GM21529 (cell line): ENCODE data around the gene CRTC2.

ENCODE experiments used
- ATAC-seq: cut with Tn5 transposase; IDR thresholded peaks from one replicate; pipeline ENCODE4 v1.9.1; 2021; ENCODE audit not compliant: unreplicated experiment

The CRTC2 gene

DNA sequence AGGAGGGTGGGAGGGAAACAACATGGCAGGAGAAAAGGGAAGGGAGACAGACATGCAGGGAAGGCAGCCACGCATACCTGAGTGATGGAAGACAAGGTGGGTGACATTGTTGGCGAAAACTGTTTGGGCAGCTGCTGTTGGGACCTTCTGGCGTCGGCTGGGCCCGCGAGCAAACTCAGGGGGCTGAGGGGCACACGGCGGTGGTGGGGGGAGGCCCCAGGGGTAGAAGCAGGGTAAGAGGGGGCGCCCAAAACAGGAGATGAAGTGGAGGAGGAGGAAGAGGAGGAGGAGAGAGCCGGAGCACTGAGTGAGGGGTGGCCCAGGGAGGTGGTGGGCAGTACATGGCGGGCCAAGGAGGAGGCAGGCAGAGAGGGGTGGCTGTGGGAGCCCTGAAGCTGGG is 7.2 kb downstream of the CRTC2 start:
- ATAC-seq = no peak

DNA sequence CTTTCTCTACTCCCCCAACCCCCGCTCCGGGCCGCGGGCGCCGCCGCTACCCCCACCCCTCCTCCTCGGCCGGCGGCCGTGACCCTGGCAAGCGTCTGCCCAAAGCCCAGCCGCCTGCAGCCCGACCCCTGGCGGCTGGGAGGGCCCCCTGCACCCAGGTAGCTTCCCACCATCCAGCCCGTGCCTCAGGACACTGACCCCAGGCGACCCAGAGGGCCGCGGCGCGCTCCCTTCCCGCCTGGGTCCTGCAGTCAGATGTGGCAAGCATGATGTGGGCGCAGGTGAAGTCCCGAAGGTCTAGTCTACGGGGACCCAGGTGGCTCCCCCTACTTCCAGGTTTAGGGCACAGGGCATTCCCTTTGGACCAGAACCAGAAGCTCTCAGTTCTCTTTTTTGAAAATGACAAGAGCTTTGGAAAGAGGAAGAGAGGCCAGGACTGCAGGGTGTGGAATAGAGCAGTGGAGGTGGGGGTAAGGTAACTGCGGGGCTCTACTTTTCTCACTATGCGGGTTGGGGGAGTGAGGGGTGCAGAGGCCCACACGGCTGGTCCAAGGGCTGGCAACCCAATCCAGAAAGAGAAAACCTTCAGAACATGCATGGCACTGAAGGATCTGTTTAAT is 11.7 kb downstream of the CRTC2 start, which contains the start of gene DENND4B:
Gene DENND4B (minus strand): TSS at position 97 of the 620 bp plus-strand sequence. CDS start 2,344 bp downstream, outside the sequence.
- peak; percentile 66 for ATAC-seq

DNA sequence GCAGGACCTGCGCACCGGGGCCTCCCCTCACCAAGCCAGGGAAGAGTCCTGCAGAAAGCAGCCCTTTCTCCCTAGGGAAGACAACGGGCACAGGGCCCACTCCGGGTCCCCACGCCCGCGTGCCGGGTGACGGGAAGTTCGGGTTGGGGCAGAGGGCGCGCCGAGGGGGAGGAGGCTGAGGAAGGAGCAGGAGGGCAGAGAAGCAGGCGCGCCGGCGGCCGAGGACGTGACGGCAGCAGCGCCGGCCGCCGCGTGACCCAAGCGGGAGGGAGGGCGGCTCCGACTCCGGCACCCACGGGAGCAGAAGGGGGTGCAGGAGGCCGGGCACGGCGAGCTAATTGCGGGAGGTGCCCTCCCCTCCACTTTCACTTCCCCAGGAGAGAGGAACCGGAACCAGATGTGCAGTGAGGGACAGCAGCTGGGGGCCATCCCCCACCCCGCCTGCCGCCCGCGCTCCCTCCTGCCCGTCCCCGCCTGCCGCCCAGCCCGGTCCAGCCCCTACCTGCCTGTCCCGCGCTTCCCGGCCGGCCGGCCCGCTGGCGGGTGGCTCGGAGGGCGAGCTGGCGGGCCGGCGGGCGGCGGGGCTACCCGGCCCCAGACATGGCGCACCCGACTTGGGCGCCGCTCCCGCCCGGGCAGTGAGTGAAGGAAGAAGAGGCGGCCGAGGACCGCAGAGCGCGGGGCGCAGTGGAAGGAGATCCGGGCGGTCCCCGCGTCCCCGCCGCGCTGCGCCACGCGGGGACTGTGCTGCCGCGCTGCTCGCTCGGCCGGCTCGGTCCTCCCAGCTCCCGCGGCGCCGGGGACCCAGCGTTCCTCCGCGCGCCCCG is 12.4 kb downstream of the CRTC2 start:
- peak; percentile 62 for ATAC-seq

DNA sequence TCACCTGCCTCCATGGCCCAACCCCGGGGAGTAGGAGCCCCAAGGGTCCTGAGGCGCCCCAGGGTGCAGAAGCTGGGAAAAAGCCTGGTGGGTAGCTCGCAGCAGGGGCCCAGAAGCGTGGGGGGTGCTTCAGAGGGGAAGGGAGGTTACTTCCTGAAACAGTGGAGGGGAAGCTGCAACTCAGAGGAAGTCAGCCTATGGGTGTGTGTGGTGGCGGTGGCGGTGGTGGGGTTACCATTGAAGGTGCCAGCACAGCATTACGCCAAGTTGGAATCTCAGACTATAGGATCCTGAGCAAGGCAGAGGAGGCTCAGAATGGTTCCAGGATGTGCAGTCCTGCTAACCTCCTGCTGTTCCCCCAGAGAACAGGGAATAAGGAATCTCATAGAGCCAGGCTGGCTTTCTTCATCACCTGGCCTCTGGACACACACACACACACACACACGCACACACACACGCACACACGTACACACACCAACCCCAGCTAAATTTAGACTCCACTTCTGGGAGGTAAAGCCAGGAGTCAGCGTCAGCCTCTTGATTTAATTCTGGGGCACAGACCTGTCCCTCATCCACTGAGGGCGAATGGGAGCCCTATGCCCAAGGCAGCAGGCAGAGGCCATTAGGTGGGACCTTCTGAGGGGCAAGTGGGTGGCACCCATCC is 13.1 kb downstream of the CRTC2 start:
- ATAC-seq = no peak

DNA sequence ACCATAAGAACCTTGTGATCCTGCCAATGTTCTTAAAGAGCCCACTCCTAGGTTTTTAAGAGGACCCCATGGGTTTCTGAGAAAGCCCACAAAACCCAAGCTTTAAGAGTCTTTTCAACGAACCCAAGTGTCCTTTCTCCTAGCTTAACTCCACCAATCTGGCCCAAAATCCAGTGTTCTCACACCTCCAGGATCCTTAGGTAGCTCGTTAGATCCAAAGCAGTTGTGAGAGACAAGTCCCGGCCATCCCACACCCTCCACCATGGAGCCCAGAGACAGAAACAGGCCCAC is 13.6 kb downstream of the CRTC2 start:
- no peak for ATAC-seq

DNA sequence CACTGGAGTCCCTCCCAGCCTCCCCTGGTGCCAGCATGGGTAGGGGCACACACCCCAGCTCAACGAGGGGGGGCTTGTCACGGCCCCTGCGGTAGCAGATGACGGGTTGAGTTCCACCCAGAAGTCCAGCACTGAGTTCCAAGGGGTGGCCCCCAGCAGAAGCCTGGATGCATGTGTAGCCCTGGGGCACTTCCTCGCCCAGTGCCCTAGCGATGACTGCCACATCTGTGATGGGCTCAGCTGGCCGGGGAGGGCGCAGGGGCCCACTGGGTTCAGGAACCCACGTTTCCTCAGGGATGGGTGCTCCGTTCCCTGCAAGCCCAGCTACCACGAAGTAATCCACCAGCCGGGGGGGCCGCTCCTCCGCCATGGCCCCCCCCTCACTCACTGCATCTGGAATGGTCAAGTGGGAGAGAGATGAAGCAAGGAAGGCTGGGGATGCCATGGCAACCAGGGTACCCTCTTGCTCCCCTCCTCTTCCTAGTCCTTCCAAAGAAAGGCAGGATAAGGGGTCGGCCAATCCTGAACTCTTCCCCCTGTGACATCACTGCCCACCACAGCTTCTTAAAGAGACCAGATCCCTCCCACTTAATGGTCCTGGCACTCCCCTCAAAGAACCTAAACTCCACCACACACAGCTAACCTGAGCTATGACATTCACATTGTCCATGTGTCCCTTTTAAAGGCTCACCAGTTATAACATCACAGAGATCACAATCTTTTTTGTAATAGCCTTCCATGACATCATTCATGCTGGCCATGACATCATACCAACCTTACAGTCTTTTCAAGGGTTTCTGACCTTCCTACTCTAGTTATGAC is 14.2 kb downstream of the CRTC2 start:
- no peak for ATAC-seq

DNA sequence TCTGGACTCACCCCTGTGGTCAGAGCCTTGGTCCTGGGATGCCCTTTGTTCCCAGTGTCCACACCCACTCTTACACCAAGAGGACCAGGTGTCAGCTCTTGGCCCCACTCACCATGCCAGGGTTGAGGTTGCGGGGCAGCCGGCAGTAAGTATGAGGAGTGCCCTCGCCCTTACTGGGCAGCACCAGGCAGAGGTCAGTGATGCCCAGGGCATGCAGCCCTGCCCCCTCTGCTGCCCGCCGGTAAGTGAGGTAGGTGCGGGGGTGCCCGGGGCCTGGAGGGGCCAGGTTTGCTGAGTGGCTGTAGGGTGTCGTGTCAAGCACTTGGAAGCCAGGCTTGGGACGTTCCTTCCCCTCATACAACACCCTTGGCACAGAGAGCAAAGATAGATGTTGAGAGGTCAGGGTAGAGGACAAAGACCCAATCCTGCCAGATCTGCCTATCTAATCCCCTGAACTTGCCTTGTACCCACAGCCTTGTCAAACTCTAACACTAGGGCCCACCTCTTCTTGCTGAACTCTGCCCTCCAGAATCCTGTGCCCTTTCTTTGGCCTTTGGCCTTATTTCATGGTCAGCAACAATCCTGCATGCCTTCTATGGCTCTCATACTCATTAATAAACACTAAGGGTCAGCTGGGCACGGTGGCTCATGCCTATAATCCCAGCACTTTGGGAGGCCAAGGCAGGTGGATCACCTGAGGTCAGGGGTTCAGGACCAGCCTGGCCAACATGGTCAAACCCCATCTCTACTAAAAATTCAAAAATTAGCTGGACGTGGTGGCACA is 15.5 kb downstream of the CRTC2 start:
- ATAC-seq = no peak

DNA sequence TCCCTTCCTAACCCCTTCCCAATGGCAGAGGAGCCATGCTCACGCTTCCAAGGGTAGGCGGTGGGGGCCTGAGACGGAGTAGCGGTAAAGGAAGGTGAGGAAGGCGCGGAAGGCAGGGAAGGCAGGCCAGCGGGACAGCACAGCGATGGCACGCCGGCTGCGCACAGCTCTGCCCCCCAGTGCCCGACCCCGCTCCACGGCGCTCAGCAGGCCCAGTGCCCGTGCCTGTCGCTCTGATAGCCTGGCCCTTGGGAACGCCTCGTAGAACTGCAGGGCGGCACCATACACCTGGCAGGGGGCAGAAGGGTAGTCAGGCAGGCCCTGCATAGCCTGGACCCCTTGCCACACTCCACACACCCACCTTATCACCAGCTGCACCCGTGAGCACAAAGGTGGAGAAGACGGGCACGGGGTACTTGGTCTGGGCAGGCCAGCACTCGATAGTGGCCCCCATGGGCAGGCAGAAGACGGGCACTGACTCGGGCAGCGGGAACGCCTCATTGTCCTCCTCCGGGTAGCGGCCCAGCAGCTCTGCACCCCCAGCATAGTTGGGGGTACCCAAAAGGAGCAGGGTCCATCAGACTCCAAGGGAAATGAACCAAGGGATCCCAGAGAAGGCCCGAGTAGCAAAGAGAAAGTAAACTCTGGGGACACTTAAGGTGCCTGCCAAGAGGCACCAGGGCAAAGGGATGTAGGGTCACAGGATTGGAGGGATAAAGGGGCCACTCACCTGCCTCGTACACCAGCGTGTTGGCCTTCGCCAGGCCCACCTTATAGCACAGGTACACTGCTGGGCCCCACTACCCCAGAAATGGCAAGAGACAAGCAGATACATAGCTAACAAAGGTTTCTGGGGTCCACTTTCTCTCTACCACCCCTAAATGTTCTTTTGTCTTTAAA is 16.3 kb downstream of the CRTC2 start:
- ATAC-seq = no peak

DNA sequence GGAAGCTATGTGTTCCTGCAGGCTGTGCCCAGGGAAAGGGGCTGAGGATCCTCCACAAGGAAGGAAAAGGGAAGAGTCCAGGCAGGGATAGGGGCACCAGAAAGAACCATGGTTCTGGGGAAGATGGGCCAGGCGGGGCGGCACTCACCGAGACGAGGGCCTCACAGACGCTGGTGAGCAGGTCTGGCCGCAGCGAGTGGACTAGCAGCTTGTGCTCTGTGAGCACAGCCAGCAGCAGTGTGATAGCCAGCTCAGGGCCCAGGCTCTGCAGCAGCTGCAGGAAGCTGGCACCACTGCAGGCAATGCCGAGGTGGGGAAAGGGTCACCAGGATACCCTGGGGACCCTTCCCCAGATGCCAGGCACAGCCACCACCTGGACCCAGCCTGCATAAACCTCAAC is 17.7 kb downstream of the CRTC2 start:
- no peak for ATAC-seq

DNA sequence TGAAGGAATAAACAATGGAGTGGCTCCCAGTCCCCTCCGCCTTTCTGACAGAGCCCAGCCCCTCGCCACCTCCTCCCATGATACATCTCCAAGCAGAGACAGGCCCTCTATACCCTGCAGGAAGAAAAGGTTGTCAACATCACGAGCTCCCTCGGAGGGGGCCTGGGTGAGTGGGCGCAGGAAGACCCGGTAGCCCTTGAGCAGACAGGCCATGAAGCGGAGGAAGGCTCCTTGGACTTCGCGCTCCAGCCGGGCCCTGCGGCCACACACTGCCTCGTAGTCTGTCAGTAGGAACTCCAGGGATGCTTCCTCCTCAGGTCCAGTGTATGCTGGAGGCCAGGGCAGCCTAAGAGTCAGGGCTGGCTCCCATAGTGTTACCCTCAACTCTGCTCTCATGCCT is 18.9 kb downstream of the CRTC2 start:
- no peak for ATAC-seq

DNA sequence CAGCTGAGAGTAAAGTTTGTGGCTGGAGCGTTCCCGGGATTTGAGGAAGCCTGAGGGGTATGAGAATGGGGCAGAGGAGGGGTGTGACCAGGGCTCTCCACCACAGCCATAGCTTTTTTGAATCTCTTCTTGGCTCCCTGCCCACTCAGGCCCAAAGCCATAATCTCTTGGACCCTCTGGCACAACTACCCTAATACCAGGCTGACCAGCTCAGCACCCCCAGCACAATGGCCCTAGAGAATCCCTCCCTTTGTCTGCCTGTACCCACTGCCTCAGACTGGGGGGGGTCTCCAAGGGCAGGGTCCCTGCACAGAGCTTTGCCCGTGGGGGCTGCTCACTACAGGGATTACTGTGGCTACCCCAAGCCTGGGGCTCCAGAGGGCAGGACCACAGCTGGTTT is 19.4 kb downstream of the CRTC2 start:
- no peak for ATAC-seq

DNA sequence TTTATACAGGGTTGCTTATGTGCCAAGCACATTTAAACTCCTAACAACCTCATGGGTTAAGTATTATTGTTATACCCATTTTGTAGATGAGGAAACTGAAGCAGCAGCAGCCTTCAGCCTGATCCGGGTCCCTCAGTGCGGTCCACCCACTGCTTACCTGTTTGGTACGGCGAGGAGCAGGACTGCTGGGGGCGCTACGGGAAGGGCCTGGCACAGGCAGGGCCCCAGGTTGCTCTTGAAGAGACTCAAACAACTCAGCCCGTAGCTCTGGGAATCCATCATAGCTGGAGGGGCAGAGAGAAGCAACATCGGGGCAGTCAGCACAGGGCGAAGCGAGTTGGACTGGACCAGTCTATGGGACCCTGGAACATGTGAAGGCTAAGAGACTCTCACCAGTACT is 21.1 kb downstream of the CRTC2 start:
- no peak for ATAC-seq

DNA sequence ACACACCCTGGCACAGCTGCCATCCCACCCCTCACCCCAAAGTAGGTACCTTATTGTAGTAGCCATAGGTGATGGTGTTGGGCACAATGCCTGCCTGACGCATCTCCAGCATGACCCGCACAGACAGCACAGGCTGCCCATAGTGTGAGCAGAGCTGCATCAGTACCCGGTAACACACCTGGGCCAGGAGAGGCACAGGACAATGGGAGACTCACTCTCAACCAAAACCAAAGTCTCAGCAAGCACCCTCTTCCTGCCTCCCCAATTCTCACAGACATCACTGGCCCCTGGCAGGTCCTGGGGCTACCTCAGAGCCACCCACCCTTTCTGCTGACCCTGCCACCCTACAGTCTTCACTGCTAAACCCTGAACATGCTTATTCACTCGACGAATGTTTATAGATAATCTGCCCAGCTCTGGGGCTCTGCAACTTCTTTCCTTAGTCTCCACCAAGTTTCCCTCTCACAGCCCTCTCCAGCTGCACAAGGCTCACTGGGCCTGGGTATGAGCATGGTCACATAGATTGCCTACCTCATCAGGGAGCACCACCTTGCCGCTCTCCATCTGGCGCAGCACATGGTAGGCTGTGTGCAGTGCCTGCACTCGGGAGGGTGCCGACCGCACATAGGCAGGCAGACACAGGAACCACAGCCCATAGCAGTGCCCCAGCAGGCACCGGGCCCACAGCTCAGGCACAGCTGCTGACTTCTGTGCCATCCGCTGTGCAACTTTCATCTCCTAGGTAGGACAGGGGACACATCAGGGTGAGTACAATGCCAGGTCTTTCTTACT is 22.2 kb downstream of the CRTC2 start:
- ATAC-seq = no peak

DNA sequence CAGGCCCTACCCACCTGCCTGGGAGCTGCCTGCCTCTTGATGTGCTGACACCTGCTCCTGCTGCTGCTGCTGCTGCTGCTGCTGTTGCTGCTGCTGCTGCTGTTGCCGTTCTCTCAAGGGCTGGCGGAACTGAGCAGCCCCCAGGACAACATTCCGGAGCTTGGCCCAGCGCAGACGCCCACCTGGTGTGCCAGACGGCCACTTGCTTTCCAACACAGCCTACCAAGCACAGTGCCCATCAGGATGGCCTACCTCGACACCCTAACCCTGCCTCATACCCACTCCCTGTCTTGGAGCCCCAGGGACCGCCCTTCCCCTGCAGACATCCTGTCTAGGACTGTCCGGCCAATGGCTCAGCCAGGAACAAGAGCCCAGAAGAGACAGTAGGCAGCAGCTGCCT is 23.7 kb downstream of the CRTC2 start:
- ATAC-seq = no peak

DNA sequence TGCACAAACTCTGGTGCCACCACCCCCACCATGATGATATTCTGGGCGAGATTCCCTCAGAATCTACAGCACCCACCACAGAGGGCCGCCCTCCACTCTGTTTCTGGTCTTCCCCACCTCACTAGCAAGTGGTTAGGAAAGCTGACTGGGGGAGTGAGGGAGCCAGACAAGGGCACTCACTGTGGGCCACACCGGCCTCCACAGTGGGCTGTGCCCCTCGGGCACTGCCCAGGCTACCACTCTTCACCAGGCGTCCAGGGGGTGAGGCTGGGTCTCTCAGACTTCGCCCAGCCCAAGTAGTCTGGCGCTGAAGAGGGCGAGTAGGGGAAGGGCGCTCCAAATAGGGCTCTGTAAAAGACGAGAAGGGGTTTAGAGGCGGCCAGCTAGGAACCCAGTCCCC is 24.5 kb downstream of the CRTC2 start:
- no peak for ATAC-seq

DNA sequence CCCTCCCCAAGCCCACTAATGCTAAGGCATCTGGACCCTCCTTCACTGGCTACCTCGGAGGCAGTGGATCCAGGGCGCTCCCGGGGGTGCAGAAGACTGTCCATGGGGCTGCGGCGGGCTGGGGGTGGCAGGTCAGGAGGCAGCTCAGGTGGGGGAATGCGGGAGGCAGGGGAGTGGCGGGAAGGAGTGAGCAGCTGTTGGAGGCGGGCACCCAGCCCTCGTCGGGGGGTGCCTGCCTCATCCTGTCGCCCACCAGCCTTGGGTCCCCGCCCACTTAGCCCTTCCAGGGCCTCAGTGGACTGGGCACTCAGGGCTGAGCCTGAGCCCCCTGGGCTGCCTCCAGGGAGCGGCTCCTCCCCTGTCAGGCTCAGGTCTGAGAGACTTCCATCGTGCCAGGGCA is 25.0 kb downstream of the CRTC2 start:
- no peak for ATAC-seq

DNA sequence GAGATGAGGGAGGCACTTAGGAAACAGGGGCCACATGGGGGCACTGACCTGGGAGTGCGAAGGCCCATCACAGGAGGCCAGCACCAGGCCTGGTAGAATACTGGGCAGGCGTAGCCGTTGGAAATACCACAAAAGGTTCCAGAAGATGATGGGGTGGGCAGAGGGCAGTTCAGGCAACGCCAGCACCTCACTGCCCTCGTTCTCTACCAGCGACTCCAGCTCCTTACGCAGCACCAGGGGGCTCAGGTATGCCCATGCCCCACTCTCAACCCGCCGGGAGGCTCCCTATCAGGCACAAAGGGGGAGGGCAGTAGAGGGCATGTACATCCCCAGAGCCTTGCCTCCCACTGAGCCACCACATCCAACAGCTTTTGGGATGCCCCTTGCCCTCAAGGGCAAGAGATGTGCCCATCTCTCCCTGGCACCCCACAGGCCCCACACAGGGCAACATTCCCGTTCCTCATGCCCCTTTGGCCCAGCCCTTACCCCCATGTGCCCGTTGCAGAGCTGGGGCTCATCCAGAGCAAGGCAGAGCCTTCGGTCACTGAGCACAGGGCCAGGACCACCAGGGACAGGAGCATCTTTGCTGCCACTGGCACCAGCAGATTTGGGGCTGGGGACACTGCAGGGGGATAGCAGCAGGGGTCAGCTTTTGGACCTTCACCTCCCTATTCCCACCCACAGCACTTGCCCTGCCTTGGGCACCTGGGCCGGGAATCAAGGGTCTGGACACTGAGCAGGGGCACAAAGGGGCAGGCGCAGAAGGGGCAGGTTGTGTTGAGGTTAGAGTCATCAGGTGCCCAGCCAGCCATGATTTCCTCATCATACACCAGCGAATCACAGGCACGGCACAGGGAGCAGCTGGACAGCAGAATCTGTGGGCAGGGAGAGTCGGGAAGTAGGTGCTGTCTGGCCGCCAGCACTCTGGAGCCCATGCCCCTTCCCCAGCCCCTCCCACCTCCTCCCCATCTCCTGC is 26.0 kb downstream of the CRTC2 start:
- no peak for ATAC-seq
